Lower leg skin (tissue), 4 donors: Measurements from ENCODE around the gene CARMIL3. TPM values are rescaled to one million over a fixed set of nuclear protein-coding genes. Genes with fewer than 3 reads are reported as not detected.

ENCODE experiments used
- DNase-seq, 2 donors: peaks; one replicate each; pipeline ENCODE4 v3.0.0-alpha.2; 2019; ENCODE audit warnings: low spot score in 2 of 2
- H3K4me3 ChIP-seq: fragments of 200-600 bp; sonication (generic); 2 replicates; pipeline ENCODE4 v1.5.1; 2017; ENCODE audit warnings: mild to moderate bottlenecking, low read depth; ENCODE audit not compliant: poor library complexity, severe bottlenecking
- CTCF ChIP-seq, 3 donors: fragments of 450-650 bp; IDR thresholded peaks; one replicate each; pipeline ENCODE4 v1.5.1; 2016; ENCODE audit warnings: antibody characterized with exemption in 3 of 3, mild to moderate bottlenecking in 3 of 3, moderate library complexity in 2 of 3
- POLR2A ChIP-seq, 2 donors: fragments of 450-650 bp; IDR thresholded peaks; one replicate each; pipeline ENCODE4 v1.6.1; 2016 to 2017; ENCODE audit warnings: antibody characterized with exemption in 2 of 2, mild to moderate bottlenecking in 1 of 2, moderate library complexity in 1 of 2
- WGBS, 2 donors: methylation state at CpG; one replicate each; pipeline ENCODE4 v1.1.5; 2018; 5-methylcytosine and 5-hydroxymethylcytosine counted together
- intact Hi-C: fragments of 100-400 bp; cut with DNase I; formaldehyde crosslinking; loops from one replicate; pipeline ENCODE4 v1.15.0; 2023; ENCODE audit warnings: low total_unique reads
- total RNA-seq, 4 donors: library from RNA; depleted of rRNA; stranded (reverse); fragments of >200 nt; gene quantifications; one replicate each; pipeline ENCODE4 v1.1.0, GENCODE V29; 2016

Gene CARMIL3
- total RNA-seq, 4 donors from 2014 or later, result 2.8 to 7.6 (median 5.2) TPM

DNA sequence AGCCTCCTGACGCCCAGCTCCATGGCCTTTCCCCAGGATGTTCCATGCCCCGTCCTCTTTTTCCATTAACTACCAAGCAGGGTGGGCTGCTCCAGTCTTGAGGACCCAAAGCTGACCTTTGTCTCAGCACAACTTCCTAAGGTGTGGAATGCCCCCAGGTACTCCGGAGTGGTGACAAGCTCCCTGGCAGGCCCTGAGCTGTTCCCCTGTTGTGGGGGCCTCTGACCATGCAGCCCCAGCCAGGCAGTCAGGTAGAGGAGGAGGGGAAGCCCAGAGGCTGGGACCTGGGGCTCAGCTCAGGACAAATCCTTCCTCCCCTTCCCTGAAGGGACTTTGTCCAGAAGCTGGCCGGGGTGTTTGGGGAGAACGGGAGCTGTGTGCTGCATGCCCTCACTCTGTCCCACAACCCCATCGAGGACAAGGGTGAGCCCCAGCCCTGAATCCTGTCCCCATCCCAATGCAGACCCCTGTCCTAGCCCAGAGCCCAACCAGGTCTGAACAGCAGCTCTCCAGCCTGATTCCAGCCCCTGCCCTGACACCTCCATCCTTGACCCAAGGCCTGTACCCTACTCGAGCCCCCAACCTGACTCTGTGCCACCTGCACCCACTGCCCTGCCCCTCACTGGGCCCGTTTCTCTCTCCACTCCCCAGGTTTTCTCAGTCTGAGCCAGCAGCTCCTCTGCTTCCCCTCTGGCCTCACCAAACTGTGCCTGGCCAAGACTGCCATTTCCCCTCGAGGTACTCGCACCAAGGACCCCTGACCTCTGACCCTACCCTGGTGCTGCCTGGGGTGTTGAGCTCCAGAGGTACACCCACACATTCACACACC, 4.4 kb downstream of the CARMIL3 start:
- 84 to 85% methylated on average over 10 of the region's 10 CpGs for WGBS, 2 donors
- DNase-seq, result no peak
- intact Hi-C loops, result loop anchor here (5.0 kb wide), 1 partner anchor 51 kb away; no protein-coding TSS in a partner anchor
- H3K4me3 ChIP-seq, result no peak overlapping the region
- TF ChIP-seq CTCF (IDR thresholded peaks at IDR 0.05), result no peak
- TF ChIP-seq POLR2A (IDR thresholded peaks at IDR 0.05), result no peak

DNA sequence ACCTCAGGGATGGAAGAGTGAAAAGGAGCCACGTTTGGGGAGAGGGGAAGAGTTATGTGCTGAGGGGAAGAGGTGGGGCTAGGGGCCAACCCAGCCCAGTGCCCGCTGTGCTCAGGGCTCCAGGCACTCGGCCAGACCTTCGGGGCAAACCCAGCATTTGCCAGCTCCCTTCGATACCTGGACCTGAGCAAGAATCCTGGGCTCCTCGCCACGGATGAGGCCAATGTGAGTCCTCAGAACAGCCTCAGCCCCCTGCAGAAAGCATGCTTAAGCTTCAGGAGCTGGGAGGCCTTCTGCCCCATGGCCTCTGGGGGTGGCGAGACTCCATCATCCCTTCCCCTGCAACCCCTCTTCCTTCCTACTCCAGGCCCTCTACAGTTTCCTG, 5.0 kb downstream of the CARMIL3 start:
- TF ChIP-seq CTCF (IDR thresholded peaks at IDR 0.05) (no peak), POLR2A (IDR thresholded peaks at IDR 0.05) (no peak)
- intact Hi-C loops, result loop anchor here (5.0 kb wide), 1 partner anchor 51 kb away; no protein-coding TSS in a partner anchor

GRCh38 chr14:24057271-24057670, 5.5 kb downstream of the CARMIL3 start:
- intact Hi-C loops, result loop anchor here (5.0 kb wide), 1 partner anchor 50 kb away; no protein-coding TSS in a partner anchor
- no peak overlapping the region for H3K4me3 ChIP-seq
- no peak for TF ChIP-seq CTCF (IDR thresholded peaks at IDR 0.05)
- TF ChIP-seq POLR2A (IDR thresholded peaks at IDR 0.05), result no peak
- no peak for DNase-seq
- WGBS, 2 donors, result 85 to 94% methylated on average over 2 of the region's 2 CpGs

More for the DNA sequence above, 5.0 kb downstream of the CARMIL3 start:
- DNase-seq, result no peak
- no peak overlapping the region for H3K4me3 ChIP-seq
- 46 to 52% methylated on average over 8 of the region's 8 CpGs for WGBS, 2 donors

DNA sequence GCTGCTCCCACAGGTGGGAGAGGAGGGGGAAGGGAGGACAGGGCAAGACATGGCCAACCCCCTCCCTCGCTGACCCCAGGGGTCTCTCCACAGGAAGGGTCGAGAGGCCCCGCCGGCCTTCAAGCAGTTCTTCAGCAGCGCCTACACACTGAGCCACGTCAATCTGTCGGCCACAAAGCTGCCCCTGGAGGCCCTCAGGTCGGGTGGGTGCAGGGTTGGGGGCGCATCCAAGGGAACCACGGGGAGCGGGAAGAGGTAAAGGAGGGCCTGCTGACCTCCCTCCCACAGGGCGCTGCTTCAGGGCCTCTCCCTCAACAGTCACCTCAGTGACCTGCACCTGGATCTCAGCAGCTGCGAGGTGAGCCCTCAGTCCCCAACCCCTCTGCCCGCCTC, 6.1 kb downstream of the CARMIL3 start:
- TF ChIP-seq POLR2A (IDR thresholded peaks at IDR 0.05), result no peak
- no peak for TF ChIP-seq CTCF (IDR thresholded peaks at IDR 0.05)
- no peak overlapping the region for H3K4me3 ChIP-seq
- WGBS, 2 donors, result 58 to 63% methylated on average over 13 to 14 of the region's 14 CpGs
- DNase-seq, result no peak
- intact Hi-C loops, result loop anchor here (5.0 kb wide), 1 partner anchor 49 kb away; no protein-coding TSS in a partner anchor

DNA sequence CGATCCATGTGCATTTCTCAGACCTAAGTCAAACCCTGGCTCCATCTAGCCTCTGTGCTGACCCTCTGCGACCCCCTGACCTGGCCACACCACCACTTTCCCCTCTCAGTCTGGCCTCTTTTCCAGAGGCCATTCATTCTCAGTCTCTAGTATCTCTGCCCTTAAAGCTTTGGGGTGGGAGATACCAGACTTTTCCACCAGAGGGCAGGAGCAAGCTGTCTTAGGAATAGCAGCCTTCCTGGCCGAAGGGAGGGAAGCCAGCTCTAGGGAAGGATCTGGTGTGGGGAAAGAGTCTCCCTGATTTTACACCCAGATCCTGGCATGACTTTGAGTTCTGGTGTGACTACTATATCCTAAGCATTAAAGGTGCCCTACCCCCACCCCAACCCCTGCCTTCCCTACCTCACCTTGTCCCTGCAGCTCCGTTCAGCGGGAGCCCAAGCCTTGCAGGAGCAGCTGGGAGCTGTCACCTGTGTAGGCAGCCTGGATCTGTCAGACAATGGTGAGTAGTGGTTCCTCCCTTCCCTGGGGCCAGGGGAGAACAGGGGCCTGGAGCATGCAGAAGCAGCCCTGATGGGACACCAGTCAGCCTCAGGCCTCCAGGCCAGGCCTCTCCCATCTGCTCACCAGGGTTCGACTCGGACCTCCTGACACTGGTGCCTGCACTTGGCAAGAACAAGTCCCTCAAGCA, 6.6 kb downstream of the CARMIL3 start:
- intact Hi-C loops, result loop anchor here (5.0 kb wide), 1 partner anchor 49 kb away; no protein-coding TSS in a partner anchor
- peak in 1 of 3 donors; percentile 74 for TF ChIP-seq CTCF (IDR thresholded peaks at IDR 0.05)
- TF ChIP-seq POLR2A (IDR thresholded peaks at IDR 0.05), result no peak
- no peak overlapping the region for H3K4me3 ChIP-seq
- DNase-seq, result peak in 1 of 2 donors; percentile 90
- 33 to 47% methylated on average over 5 to 7 of the region's 7 CpGs for WGBS, 2 donors
